ENCODE measurements around the gene ASPSCR1.

The ASPSCR1 gene

DNA sequence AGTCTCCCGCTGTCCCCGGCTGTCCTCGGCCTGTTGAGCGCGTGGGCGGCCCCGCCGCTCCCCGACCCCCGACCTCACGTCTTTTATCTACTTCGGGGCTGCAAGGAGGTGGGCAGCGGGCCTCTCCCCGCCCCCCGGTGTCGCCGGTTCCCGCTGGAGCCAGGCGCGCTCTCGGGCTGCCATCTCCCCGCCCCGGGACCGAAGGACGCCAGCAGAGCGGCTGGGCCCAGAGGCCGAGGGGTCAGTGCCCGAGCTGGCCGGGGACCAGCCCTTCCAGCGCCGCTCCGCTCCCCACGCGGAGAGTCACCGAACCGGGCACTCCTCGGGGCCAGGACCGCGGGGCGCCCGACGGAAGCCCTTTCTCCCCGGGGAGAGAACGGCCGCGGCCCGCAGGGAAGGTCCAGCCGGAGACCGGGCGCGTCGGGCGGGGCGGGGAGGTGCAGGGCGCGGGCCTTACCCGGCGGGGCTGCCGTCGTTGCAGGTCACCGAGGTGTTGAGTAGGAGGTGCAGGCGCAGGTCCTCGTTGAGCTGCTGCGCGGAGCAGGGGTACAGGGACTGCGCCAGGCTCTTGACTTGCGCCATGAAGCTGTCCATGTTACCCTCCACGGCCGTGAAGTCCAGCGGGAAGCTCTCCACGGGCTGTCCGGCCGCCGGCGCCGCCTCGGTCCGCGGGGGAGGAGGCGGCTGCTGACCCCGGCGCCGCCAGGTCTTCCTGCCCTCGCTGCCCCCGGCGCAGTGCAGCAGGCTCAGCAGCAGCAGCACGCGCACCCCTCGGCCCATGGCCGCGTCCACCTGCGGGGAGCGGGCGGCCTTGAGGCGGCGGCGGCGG, 17.1 kb upstream of the ASPSCR1 start:
- TF ChIP-seq, protein P1, sequence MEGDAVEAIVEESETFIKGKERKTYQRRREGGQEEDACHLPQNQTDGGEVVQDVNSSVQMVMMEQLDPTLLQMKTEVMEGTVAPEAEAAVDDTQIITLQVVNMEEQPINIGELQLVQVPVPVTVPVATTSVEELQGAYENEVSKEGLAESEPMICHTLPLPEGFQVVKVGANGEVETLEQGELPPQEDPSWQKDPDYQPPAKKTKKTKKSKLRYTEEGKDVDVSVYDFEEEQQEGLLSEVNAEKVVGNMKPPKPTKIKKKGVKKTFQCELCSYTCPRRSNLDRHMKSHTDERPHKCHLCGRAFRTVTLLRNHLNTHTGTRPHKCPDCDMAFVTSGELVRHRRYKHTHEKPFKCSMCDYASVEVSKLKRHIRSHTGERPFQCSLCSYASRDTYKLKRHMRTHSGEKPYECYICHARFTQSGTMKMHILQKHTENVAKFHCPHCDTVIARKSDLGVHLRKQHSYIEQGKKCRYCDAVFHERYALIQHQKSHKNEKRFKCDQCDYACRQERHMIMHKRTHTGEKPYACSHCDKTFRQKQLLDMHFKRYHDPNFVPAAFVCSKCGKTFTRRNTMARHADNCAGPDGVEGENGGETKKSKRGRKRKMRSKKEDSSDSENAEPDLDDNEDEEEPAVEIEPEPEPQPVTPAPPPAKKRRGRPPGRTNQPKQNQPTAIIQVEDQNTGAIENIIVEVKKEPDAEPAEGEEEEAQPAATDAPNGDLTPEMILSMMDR (conservative IDR thresholded peaks at IDR 0.05) = no peak
- H3K27ac ChIP-seq = peak overlapping the region; percentile 33; the same call in 1 of the 2 replicates

DNA sequence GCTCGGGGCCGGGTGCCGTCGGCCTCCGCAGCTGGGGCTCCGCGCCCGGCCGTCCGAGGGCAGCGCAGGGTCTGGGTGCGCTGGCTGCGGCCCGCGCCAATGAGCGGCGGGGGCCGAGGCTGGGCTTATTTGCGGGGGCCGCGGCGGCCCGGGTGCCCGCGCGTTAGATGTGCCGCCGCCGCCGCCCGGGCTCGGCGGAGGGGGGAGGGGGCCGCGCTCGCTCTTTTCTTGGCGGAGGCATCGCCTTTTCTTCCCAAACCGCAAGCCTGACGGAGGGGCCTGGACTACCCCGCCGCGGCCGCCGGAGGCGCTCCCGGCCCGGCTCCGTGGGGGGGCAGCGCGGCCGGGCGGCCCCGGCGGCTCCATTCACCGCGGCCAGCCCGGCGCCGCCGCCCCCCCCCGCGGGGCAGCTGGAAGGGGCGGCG, 16.3 kb upstream of the ASPSCR1 start, which contains the start of gene NOTUM:
TSS of gene NOTUM (minus strand) at position 101 of the 425 bp plus-strand sequence. CDS start 278 bp downstream, outside the sequence.
- TF ChIP-seq, protein P1 (conservative IDR thresholded peaks at IDR 0.05) = peak; percentile 73
- H3K27ac ChIP-seq = peak within 1 kb of the TSS; percentile 33; the same call in 1 of the 2 replicates

DNA sequence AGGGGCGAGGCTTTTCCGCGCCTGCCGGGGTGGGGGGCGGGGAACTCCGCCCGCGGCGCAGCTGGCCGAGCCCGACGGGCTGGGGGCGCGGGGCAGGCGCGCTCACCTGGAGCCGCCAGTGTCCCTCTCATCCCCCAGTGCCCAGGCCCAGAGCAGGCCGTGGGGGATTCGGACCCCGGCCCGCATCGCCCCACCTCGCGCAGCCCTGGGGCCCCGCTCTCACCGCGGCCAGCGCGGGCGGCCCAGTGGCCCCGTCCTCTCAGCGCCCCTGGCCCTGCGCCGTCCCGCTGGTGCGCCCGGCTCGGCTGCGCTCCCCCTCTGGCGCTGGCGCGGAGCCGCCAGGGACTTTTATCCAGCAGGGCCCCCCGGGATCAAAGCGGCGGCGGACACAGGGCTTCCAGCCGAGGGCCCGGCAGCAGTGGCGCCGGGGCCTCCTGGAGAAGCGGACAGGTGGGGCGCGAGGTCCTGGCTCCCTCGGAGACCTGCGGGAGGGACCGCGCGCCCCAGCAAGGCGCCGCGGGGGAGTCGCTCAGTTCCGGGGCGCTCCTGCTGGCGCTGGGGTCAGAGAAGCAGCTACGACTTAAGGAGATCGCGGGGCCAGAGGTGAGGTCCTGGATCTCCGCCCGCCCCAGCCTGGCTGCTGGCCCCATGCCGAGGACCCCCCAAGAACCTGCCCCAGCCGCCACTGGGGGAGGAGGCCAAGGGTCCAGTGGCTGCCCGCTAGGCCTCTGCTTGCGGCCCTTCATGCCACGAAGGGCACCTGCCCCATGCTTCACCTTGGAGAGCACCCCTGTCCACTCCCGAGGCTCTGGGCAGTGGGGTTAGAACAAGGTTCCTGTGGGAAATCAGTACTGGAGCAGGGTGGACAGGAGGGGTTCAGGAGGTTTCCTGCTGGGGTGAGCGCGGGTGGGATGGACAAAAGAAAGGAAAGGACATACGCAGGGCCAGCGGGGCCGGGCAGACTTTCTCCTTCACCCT, 15.6 kb upstream of the ASPSCR1 start:
- no peak overlapping the region; the same call in 1 of the 2 replicates for H3K27ac ChIP-seq
- TF ChIP-seq, protein P1 (conservative IDR thresholded peaks at IDR 0.05) = peak; percentile 36

DNA sequence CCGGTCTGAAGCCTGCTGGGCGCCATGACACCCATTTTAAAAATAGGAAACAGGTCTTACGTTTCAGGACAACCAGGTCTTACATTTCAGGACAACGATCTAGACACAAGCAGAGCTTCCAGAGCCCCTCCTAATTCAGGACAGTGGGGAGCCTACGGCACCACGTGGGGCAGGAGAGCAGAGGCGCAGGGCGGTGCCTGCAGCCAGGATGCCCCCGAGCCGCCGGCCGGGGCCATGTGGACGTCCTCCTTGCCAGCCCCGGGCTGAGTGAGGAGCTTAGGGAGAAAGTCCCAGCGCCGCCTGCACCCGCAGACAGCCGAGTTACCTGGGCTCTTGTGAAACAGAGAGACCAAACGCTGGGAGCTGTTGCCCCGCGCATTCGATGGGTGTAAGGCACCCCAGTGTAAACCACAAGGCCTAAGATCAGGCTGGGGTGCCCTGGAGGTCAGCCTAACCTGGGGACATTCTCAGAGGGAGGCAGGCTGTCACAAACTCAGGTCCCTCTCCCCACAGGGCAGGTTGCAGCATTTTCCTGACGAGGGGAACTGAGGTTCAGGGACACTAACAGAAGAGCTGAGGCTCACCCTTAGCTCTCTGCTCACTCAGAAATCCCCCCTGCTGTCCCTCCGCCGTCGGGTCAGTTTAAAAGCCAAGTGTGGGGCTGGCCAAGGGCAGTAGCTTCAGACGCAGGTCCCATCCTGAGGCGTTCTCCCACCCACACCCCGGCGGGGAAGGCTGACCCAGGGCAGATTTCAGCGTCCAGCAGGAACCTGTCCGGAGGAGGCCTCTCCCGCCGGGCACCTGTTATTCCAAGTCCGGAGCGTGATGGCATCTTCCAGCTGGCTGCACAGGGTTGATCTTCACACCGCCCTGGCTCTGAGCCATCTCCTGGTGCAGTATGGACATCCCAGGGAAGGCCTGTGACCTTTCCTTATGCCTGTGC, 14.7 kb upstream of the ASPSCR1 start:
- no peak overlapping the region for H3K27ac ChIP-seq
- TF ChIP-seq, protein P1 (conservative IDR thresholded peaks at IDR 0.05) = no peak

DNA sequence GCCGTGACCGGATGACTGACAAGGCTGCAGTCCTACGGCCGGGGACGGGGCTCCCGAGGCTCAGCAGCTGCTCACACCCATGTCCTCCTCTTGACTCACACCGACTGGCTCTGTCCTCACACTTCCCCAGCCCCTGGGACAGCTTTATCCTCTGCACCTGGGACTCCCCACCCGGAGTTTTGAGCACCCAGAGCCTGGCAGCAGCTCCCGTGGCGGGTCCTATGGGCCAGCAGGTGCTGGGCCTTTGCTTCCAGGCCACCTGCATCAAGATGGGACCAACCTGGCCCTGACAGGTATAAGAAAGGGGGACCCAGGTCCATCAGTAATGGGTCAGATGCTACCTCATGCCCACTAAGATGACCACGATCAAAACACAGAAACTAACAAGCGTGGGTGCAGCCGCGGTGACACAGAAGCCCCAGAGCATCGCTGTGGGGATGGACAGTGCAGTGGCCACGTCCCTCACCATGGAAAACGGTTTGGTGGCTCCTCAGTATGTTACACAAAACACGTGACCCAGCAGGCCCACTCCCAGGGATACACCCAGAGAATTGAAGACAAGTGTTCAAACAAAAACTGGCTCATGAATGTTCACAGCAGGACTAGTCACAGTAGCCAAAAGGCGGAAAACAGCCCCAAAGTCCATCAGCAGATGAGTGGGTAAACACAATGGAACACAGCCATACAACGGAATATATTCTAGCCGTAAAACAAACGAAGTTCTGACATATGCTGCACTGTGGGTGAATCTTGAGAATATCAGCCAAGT, 13.2 kb upstream of the ASPSCR1 start:
- no peak overlapping the region for H3K27ac ChIP-seq
- TF ChIP-seq, protein P1 (conservative IDR thresholded peaks at IDR 0.05) = no peak
